Measurements from ENCODE around the gene ZBTB21.

The ZBTB21 gene

GRCh38 chr21:42019101-42019605 is 9.0 kb upstream of the ZBTB21 start:
- Histone ChIP-seq H3K27me3 (ENCODE audit: insufficient read depth, insufficient read length) (peaks cover 31% of the 10 kb centered on the region), H3K36me3 (ENCODE audit: insufficient read depth, insufficient read length, low read length) (no peaks in the 10 kb centered on the region), H3K9ac (ENCODE audit: insufficient read length, low read depth) (no peak overlapping the region), H3K9me3 (ENCODE audit: insufficient read depth, low read length) (peaks cover 10% of the 10 kb centered on the region; the same call in 1 of the 2 replicates), H3K4me1 (ENCODE audit: insufficient read depth, insufficient read length) (peaks cover 11% of the 10 kb centered on the region), H3K4me3 (ENCODE audit: insufficient read length, low read depth) (no peak overlapping the region)
- TF ChIP-seq SUZ12 (IDR thresholded peaks at IDR 0.05; ENCODE audit: extremely low read depth, insufficient read depth, insufficient read length) (no peak), ZNF274 (IDR thresholded peaks at IDR 0.05; ENCODE audit: low read depth, low read length) (no peak), YY1 (IDR thresholded peaks at IDR 0.05; ENCODE audit: insufficient read depth, insufficient read length) (no peak)
- no peak for DNase-seq (ENCODE audit: low read depth, low spot score)

DNA sequence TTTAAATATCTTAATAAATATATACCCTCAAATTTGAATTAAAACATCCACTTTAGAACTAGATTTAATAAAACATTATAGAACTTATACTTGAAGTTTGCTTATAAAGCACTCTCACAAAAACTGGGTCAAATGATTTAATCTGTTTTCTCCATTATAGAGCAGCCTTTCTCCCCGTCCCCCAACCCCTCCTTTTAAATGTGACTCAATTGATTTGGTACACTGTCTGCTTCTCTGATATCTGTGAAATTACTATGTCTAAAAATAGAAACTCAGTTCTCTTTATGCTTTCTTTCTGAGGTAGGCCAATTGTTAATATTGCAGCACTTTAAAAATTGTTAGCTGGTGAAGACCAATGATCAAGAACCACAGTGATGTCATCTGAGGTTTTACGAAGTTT is 6.9 kb upstream of the ZBTB21 start:
- Histone ChIP-seq H3K9ac (ENCODE audit: insufficient read length, low read depth) (no peak overlapping the region), H3K4me3 (ENCODE audit: insufficient read length, low read depth) (no peak overlapping the region), H3K27me3 (ENCODE audit: insufficient read depth, insufficient read length) (peaks cover 37% of the 10 kb centered on the region), H3K4me1 (ENCODE audit: insufficient read depth, insufficient read length) (peaks cover 7% of the 10 kb centered on the region), H3K36me3 (ENCODE audit: insufficient read depth, insufficient read length, low read length) (no peaks in the 10 kb centered on the region), H3K9me3 (ENCODE audit: insufficient read depth, low read length) (peaks cover 10% of the 10 kb centered on the region; the same call in 1 of the 2 replicates)
- no peak for TF ChIP-seq YY1 (IDR thresholded peaks at IDR 0.05; ENCODE audit: insufficient read depth, insufficient read length)
- no peak for TF ChIP-seq SUZ12 (IDR thresholded peaks at IDR 0.05; ENCODE audit: extremely low read depth, insufficient read depth, insufficient read length)
- no peak for DNase-seq (ENCODE audit: low read depth, low spot score)

- no peak for TF ChIP-seq SUZ12 (IDR thresholded peaks at IDR 0.05; ENCODE audit: extremely low read depth, insufficient read depth, insufficient read length)
- TF ChIP-seq YY1 (IDR thresholded peaks at IDR 0.05; ENCODE audit: insufficient read depth, insufficient read length), result no peak
- TF ChIP-seq ZNF274 (IDR thresholded peaks at IDR 0.05; ENCODE audit: low read depth, low read length), result no peak
- no peak overlapping the region for H3K9ac ChIP-seq (ENCODE audit: insufficient read length, low read depth)
- DNase-seq (ENCODE audit: low read depth, low spot score), result no peak
- H3K36me3 ChIP-seq (ENCODE audit: insufficient read depth, insufficient read length, low read length), result no peaks in the 10 kb centered on the region
- peaks cover 40% of the 10 kb centered on the region for H3K27me3 ChIP-seq (ENCODE audit: insufficient read depth, insufficient read length)
- H3K9me3 ChIP-seq (ENCODE audit: insufficient read depth, low read length), result peaks cover 10% of the 10 kb centered on the region; the same call in 1 of the 2 replicates
- no peak overlapping the region for H3K4me3 ChIP-seq (ENCODE audit: insufficient read length, low read depth)
- peaks cover 6% of the 10 kb centered on the region for H3K4me1 ChIP-seq (ENCODE audit: insufficient read depth, insufficient read length)
Measured at GRCh38 chr21:42016364-42016985, 6.3 kb upstream of the ZBTB21 start.

- Histone ChIP-seq H3K36me3 (ENCODE audit: insufficient read depth, insufficient read length, low read length) (no peaks in the 10 kb centered on the region), H3K9ac (ENCODE audit: insufficient read length, low read depth) (no peak overlapping the region), H3K27me3 (ENCODE audit: insufficient read depth, insufficient read length) (peaks cover 20% of the 10 kb centered on the region), H3K4me1 (ENCODE audit: insufficient read depth, insufficient read length) (peaks cover 2% of the 10 kb centered on the region), H3K4me3 (ENCODE audit: insufficient read length, low read depth) (no peak overlapping the region), H3K9me3 (ENCODE audit: insufficient read depth, low read length) (peaks cover 10% of the 10 kb centered on the region; the same call in 1 of the 2 replicates)
- DNase-seq (ENCODE audit: low read depth, low spot score), result no peak
- no peak for TF ChIP-seq ZNF274 (IDR thresholded peaks at IDR 0.05; ENCODE audit: low read depth, low read length)
- no peak for TF ChIP-seq SUZ12 (IDR thresholded peaks at IDR 0.05; ENCODE audit: extremely low read depth, insufficient read depth, insufficient read length)
- no peak for TF ChIP-seq YY1 (IDR thresholded peaks at IDR 0.05; ENCODE audit: insufficient read depth, insufficient read length)
Measured at GRCh38 chr21:42013931-42014330, 3.8 kb upstream of the ZBTB21 start.

DNA sequence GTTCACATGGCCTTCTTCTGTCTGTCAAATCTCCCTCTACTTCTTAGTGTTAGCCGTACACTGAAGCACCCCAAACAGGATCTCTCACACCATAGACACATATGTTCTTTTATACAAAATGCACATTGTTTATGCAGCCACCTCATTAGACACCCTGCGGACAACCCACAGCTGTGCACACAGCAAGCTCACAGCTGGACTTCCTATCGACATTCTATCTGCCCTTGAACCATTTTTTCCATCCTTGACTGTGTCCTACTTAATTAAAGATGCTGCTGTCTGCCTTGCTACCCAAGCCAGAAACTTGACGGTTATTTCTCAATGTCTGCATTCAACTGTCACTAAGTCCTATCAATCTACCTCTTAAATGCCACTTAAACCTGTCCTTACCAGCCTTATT is 3.2 kb upstream of the ZBTB21 start:
- TF ChIP-seq YY1 (IDR thresholded peaks at IDR 0.05; ENCODE audit: insufficient read depth, insufficient read length), result no peak
- TF ChIP-seq SUZ12 (IDR thresholded peaks at IDR 0.05; ENCODE audit: extremely low read depth, insufficient read depth, insufficient read length), result no peak
- TF ChIP-seq ZNF274 (IDR thresholded peaks at IDR 0.05; ENCODE audit: low read depth, low read length), result no peak
- no peak for DNase-seq (ENCODE audit: low read depth, low spot score)

GRCh38 chr21:42012763-42013329 is 2.7 kb upstream of the ZBTB21 start:
- peaks cover 20% of the 10 kb centered on the region for H3K27me3 ChIP-seq (ENCODE audit: insufficient read depth, insufficient read length)
- peaks cover 2% of the 10 kb centered on the region for H3K4me1 ChIP-seq (ENCODE audit: insufficient read depth, insufficient read length)
- H3K4me3 ChIP-seq (ENCODE audit: insufficient read length, low read depth), result no peak overlapping the region
- peaks cover 3% of the 10 kb centered on the region for H3K36me3 ChIP-seq (ENCODE audit: insufficient read depth, insufficient read length, low read length)
- no peak overlapping the region for H3K9ac ChIP-seq (ENCODE audit: insufficient read length, low read depth)
- no peak for DNase-seq (ENCODE audit: low read depth, low spot score)
- TF ChIP-seq SUZ12 (IDR thresholded peaks at IDR 0.05; ENCODE audit: extremely low read depth, insufficient read depth, insufficient read length) (no peak), ZNF274 (IDR thresholded peaks at IDR 0.05; ENCODE audit: low read depth, low read length) (no peak), YY1 (IDR thresholded peaks at IDR 0.05; ENCODE audit: insufficient read depth, insufficient read length) (no peak)
- peaks cover 10% of the 10 kb centered on the region; the same call in 1 of the 2 replicates for H3K9me3 ChIP-seq (ENCODE audit: insufficient read depth, low read length)

More for the DNA sequence above, 3.2 kb upstream of the ZBTB21 start:
- Histone ChIP-seq H3K36me3 (ENCODE audit: insufficient read depth, insufficient read length, low read length) (no peaks in the 10 kb centered on the region), H3K4me1 (ENCODE audit: insufficient read depth, insufficient read length) (peaks cover 2% of the 10 kb centered on the region), H3K9ac (ENCODE audit: insufficient read length, low read depth) (no peak overlapping the region), H3K4me3 (ENCODE audit: insufficient read length, low read depth) (no peak overlapping the region), H3K9me3 (ENCODE audit: insufficient read depth, low read length) (peaks cover 10% of the 10 kb centered on the region; the same call in 1 of the 2 replicates), H3K27me3 (ENCODE audit: insufficient read depth, insufficient read length) (peaks cover 20% of the 10 kb centered on the region)

- H3K36me3 ChIP-seq (ENCODE audit: insufficient read depth, insufficient read length, low read length), result peaks cover 8% of the 10 kb centered on the region
- peaks cover 20% of the 10 kb centered on the region for H3K27me3 ChIP-seq (ENCODE audit: insufficient read depth, insufficient read length)
- no peak overlapping the region for H3K4me3 ChIP-seq (ENCODE audit: insufficient read length, low read depth)
- TF ChIP-seq SUZ12 (IDR thresholded peaks at IDR 0.05; ENCODE audit: extremely low read depth, insufficient read depth, insufficient read length), result no peak
- no peak for DNase-seq (ENCODE audit: low read depth, low spot score)
- no peak overlapping the region for H3K9ac ChIP-seq (ENCODE audit: insufficient read length, low read depth)
- H3K4me1 ChIP-seq (ENCODE audit: insufficient read depth, insufficient read length), result peaks cover 2% of the 10 kb centered on the region
- peaks cover 10% of the 10 kb centered on the region; the same call in 1 of the 2 replicates for H3K9me3 ChIP-seq (ENCODE audit: insufficient read depth, low read length)
Measured at GRCh38 chr21:42012344-42012743, 2.2 kb upstream of the ZBTB21 start.
